Kidney (tissue), 14 donors: ENCODE measurements around the gene EXOC7. TPM values are rescaled to one million over a fixed set of nuclear protein-coding genes. Genes with fewer than 3 reads are reported as not detected.
A peak's percentile ranks its signal among the peaks of the same experiment; 100 is the strongest.

Source experiments
- DNase-seq, 5 donors: peaks; one replicate each; pipeline ENCODE4 v3.0.0-alpha.2; 2013 to 2020
- FAIRE-seq: peaks from 2 replicates; lab custom pipeline; 2012; peaks lifted over from hg19 to GRCh38; lab: Jason Lieb, UNC
- H3K27ac ChIP-seq, 2 donors: one replicate each; pipeline ENCODE4 v1.7.0; 2013; ENCODE audit warnings: low read depth in 2 of 2, low read length in 2 of 2, inconsistent platforms in 1 of 2
- H3K27me3 ChIP-seq: one replicate; pipeline ENCODE4 v1.7.1; 2013; ENCODE audit warnings: low read length, inconsistent platforms; ENCODE audit not compliant: control insufficient read depth, insufficient read depth
- H3K36me3 ChIP-seq, 3 donors: one replicate each; pipeline versions ENCODE4 v1.7.0 to v1.7.1; 2013; ENCODE audit warnings: low read length in 3 of 3, control low read depth in 1 of 3, inconsistent platforms in 1 of 3; ENCODE audit not compliant: insufficient read depth in 3 of 3, control insufficient read depth in 2 of 3
- H3K4me1 ChIP-seq, 3 donors: one replicate each; pipeline versions ENCODE4 v1.7.0 to v1.7.1; 2013; ENCODE audit warnings: low read length in 3 of 3, inconsistent platforms in 1 of 3, low read depth in 1 of 3; ENCODE audit not compliant: control insufficient read depth in 2 of 3, insufficient read depth in 2 of 3
- H3K4me3 ChIP-seq, 3 donors: one replicate each; pipeline versions ENCODE4 v1.7.0 to v1.8.1; 2013; ENCODE audit warnings: low read length in 3 of 3, control low read depth in 1 of 3, inconsistent platforms in 1 of 3
- H3K9ac ChIP-seq, 3 donors: one replicate each; pipeline versions ENCODE4 v1.7.0 to v1.7.1; 2013; ENCODE audit warnings: low read length in 3 of 3, control low read depth in 1 of 3, inconsistent platforms in 1 of 3
- H3K9me3 ChIP-seq, 3 donors: one replicate each; pipeline versions ENCODE4 v1.7.0 to v1.7.1; 2013; ENCODE audit warnings: low read length in 3 of 3, control low read depth in 1 of 3, inconsistent platforms in 1 of 3; ENCODE audit not compliant: control insufficient read depth in 2 of 3, insufficient read depth in 1 of 3
- CTCF ChIP-seq: IDR thresholded peaks from 3 replicates; pipeline ENCODE4 v1.5.1; 2012; ENCODE audit warnings: mild to moderate bottlenecking, moderate library complexity, borderline replicate concordance; ENCODE audit not compliant: insufficient read depth; ENCODE audit errors: extremely low read depth
- intact Hi-C: fragments of 100-400 bp; cut with DNase I; formaldehyde crosslinking; loops from one replicate; pipeline ENCODE4 v1.11.1; 2022
- polyA plus RNA-seq: library from polyadenylated mRNA; stranded (reverse); fragments of 350-450 nt; fragmentation: Illumina TruSeq; extraction: RNeasy Lipid Tissue Mini Kit (QIAGEN cat#74804); gene quantifications from one replicate; pipeline ENCODE4 v1.2.3, GENCODE V29; 2014; ENCODE audit warnings: low read depth, low replicate concordance; ENCODE audit not compliant: insufficient read depth
- total RNA-seq: library from RNA; stranded (reverse); fragmentation: NEBNext Ultra II Directional; extraction: Animal tissue kit (Norgen Biotek cat#: 25700); gene quantifications from one replicate; pipeline ENCODE4 v1.2.1, GENCODE V29; 2021
- donor health status: control.
- donor health status: control.
- donor health status: control.
- donor health status: control.
- donor health status: control.
- donor health status: DM: yes; HTN: yes; CAD: no.
- donor health status: Normal renal cell carcinoma (clear cell type).

EXOC7 gene
- total and polyA plus RNA-seq, 2 donors from 2014 or later = 83.2 to 143 TPM

GRCh38 chr17:76036497-76037261, 66.9 kb downstream of the EXOC7 start:
- intact Hi-C loops = no loop called here
- FAIRE-seq = no peak

DNA sequence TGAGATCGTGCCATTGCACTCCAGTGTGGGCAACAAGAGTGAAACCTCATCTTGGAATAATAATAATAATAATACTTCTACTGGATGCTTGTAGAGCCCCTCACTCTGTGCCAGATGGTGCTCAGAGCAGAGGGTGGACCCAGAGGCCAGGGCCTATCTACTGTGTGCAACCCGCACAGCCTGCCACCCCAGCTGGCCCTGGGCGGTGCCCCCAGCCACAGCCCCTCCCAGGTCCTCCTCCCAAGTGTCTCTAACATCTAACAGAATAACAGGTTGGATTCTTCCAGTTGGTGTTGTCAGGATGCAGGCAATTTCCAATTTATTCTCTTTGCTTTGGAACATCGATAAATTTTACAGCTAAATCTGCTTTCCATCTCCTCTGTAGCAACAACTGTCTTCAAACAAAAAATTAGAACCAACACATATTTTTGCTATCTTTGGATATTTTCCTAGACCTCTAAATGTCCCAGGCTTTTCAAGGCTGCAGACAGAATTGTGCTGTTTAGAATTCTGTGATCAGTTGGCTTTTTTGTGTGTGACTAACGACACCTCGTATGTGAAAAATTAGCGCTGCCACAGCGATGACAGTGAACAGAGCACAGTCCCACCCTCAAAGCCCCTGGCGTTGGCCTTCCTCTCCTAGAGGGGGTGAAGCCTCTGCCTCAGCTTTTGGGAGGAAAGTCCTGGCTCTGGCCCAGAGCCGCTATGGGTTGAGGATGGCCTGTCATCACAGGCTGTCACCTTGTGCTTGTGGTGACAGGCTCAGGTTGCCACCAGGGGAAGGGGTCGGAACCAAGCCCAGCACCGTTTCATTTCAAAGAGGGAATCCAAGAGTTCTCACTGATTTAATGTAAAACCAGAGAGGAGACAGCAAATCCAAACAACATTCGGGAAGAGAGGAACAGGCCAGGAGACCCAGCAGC, 68.9 kb downstream of the EXOC7 start:
- no peak for TF ChIP-seq CTCF
- peak in 1 of 5 donors; percentile 64 for DNase-seq
- intact Hi-C loops = no loop called here
- no peak for FAIRE-seq
- Histone ChIP-seq H3K36me3 (peaks cover 2 to 15% (median 7%) of the 10 kb centered on the region in 3 donors), H3K27me3 (no peaks in the 10 kb centered on the region), H3K9me3 (no peaks in the 10 kb centered on the region), H3K27ac (no peak overlapping the region), H3K9ac (no peak overlapping the region), H3K4me3 (no peak overlapping the region), H3K4me1 (peaks cover 0 to 7% (median 0%) of the 10 kb centered on the region in 3 donors)

More at GRCh38 chr17:76036497-76037261, 66.9 kb downstream of the EXOC7 start:
- TF ChIP-seq CTCF = no peak
- no peak overlapping the region for H3K9ac ChIP-seq
- DNase-seq = peak; percentile 49 to 71 (median 52)
- H3K27me3 ChIP-seq = no peaks in the 10 kb centered on the region
- H3K27ac ChIP-seq = no peak overlapping the region
- no peak overlapping the region for H3K4me3 ChIP-seq
- H3K4me1 ChIP-seq = peaks cover 0 to 9% (median 0%) of the 10 kb centered on the region in 3 donors
- H3K9me3 ChIP-seq = no peaks in the 10 kb centered on the region
- peaks cover 10 to 26% (median 25%) of the 10 kb centered on the region in 3 donors for H3K36me3 ChIP-seq

DNA sequence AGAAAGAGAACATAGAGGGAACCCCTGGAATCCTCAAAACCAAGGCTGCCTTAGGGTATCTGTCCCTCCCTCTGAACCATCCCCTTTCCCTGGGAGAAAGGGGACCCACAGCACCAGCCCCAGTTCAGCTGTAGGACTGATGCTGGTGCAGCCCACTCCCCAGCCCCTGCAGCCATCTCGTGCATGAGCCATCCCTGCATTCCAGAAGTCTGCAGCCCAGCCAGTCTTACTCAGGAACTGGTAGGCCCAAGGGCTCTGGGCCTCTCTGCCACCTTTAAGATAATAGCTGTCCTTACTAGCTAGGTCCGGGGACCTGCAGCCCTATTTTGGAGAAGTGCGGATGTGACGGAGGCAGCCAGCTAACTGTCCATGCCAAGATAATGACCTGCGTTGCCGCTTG, 70.4 kb downstream of the EXOC7 start:
- no peak for TF ChIP-seq CTCF
- Histone ChIP-seq H3K27me3 (no peaks in the 10 kb centered on the region), H3K9me3 (no peaks in the 10 kb centered on the region), H3K4me3 (no peak overlapping the region), H3K4me1 (peaks cover 0 to 12% (median 0%) of the 10 kb centered on the region in 3 donors), H3K27ac (no peak overlapping the region), H3K9ac (no peak overlapping the region), H3K36me3 (peaks cover 0 to under 1% (median 0%) of the 10 kb centered on the region in 3 donors)
- FAIRE-seq (no peak), DNase-seq (no peak)
- intact Hi-C loops = no loop called here
